ENCODE data around the gene CMKLR1.

DNA sequence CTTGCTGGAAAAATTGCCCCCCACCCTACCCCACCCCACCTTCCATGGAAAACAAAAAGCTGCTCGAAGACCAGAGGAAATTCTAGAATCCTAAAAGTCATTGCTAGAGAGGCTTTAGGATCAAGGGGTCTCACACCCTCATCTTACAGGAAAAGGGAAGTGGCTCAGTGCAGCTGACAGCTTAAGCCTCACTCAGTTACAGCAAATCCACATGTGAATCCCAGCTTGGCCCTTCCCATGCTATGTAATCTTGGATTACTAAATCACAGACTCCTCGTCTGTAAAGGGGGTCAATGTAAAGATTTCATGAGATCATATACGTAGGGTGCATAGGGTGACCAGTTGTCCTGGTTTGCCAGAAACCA is 25.9 kb downstream of the CMKLR1 start:
- no peak for TF ChIP-seq EZH2 (IDR thresholded peaks at IDR 0.05)
- TF ChIP-seq, protein P1, sequence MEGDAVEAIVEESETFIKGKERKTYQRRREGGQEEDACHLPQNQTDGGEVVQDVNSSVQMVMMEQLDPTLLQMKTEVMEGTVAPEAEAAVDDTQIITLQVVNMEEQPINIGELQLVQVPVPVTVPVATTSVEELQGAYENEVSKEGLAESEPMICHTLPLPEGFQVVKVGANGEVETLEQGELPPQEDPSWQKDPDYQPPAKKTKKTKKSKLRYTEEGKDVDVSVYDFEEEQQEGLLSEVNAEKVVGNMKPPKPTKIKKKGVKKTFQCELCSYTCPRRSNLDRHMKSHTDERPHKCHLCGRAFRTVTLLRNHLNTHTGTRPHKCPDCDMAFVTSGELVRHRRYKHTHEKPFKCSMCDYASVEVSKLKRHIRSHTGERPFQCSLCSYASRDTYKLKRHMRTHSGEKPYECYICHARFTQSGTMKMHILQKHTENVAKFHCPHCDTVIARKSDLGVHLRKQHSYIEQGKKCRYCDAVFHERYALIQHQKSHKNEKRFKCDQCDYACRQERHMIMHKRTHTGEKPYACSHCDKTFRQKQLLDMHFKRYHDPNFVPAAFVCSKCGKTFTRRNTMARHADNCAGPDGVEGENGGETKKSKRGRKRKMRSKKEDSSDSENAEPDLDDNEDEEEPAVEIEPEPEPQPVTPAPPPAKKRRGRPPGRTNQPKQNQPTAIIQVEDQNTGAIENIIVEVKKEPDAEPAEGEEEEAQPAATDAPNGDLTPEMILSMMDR (IDR thresholded peaks at IDR 0.05): no peak

Data from neural progenitor cell (in vitro differentiated cells).